ENCODE data around the gene PRKCH. TPM values are rescaled to one million over a fixed set of nuclear protein-coding genes. Genes with fewer than 3 reads are reported as not detected.

The PRKCH gene
- total and polyA plus RNA-seq, 9 of the 15 experiments (the other 6 are each of a cell fraction or from before 2014, with no cell fraction given) = 0.61 to 4.4 (median 4.0) TPM

DNA sequence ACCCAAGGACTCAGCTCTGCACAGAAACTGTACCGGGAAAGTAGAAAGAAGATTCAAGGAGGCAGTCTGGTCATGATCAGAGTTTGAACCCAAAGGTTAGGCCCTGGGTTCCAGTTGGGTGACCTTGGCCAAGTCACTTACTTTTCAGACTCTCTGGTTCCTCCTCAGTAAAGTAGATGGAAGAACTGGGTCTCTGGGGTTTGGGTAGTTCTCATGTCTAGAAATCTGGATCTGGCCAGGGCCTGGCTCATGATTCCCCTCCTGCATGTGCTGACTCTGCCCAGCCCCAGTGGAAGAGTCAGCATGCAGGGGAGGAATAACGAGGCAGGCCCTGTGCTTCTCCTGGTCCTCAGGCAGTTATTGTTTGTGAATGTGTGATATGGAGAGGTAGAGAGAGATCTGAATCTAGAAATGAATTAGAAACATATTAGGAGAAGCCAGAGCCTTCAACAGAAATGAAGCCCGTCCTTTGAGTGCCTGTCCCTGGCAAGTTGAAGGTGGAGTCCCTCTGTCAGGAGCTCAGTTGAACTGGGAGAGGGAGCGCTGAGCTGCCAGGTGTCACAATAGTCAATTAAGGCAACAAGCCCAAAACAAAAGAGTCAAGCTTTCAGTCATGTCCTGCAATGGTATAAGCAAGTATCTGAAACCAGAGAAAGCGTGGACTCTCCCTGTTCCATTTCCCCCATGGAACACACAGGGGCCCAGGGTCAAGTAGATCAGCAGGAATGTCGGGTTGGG lies 242.7 kb downstream of the PRKCH start:
- no TSS peak for BruUV-seq (replicated peaks)
- TF ChIP-seq, protein P1, sequence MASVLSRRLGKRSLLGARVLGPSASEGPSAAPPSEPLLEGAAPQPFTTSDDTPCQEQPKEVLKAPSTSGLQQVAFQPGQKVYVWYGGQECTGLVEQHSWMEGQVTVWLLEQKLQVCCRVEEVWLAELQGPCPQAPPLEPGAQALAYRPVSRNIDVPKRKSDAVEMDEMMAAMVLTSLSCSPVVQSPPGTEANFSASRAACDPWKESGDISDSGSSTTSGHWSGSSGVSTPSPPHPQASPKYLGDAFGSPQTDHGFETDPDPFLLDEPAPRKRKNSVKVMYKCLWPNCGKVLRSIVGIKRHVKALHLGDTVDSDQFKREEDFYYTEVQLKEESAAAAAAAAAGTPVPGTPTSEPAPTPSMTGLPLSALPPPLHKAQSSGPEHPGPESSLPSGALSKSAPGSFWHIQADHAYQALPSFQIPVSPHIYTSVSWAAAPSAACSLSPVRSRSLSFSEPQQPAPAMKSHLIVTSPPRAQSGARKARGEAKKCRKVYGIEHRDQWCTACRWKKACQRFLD (CRISPR knock-in tag; IDR thresholded peaks at IDR 0.05) = peak; percentile 57; the same call in 1 of the 2 replicates
- no peak for TF ChIP-seq MCM7 (IDR thresholded peaks at IDR 0.05)
- 0 out of 2 replicates have a peak, but pooled peaks have one; percentile 28 for TF ChIP-seq ZNF589 (CRISPR knock-in tag; IDR thresholded peaks at IDR 0.05; ENCODE audit: low read depth)
- 0 out of 2 replicates have a peak, but pooled peaks have one; percentile 25 for TF ChIP-seq ZNF175 (CRISPR knock-in tag; IDR thresholded peaks at IDR 0.05; ENCODE audit: low read depth)
- TF ChIP-seq ZFX (CRISPR knock-in tag; IDR thresholded peaks at IDR 0.05) = 0 out of 2 replicates have a peak, but pooled peaks have one; percentile 7
- DNase-seq (ENCODE audit: extremely low read depth in 1 of 4, low spot score in 3 of 4) (no peak), ATAC-seq (no peak), FAIRE-seq (no peak)
- H3K4me3 ChIP-seq = no peak overlapping the region
- H3K27me3 ChIP-seq (ENCODE audit: control insufficient read depth in 2 of 2, insufficient read depth in 2 of 2, low read length in 2 of 2) = no peaks in the 10 kb centered on the region
- no peaks in the 10 kb centered on the region for H4K20me1 ChIP-seq (replicated peaks; ENCODE audit: control insufficient read depth, insufficient read depth, low read length)
- WGBS (ENCODE audit: insufficient coverage, low coverage, missing lambda C conversion rate) = 61% methylated on average over 4 of the region's 6 CpGs
- H3K4me2 ChIP-seq (ENCODE audit: insufficient read depth, low read length) = 0 out of 2 replicates have a peak overlapping the region, but pooled peaks have one; percentile 15
- intact Hi-C loops (cut with micrococcal nuclease) (loop anchor here (5.0 kb wide), 1 partner anchor 133 kb away; the partner anchor contains the start of gene HIF1A), in situ Hi-C loops (cut with MboI) (no loop called here)
- H3K9ac ChIP-seq (ENCODE audit: insufficient read depth in 1 of 2, low read depth in 2 of 2, low read length in 2 of 2) = peak overlapping the region in 1 of 2 experiments; percentile 74; a peak in 1 of 4 replicates
- no peaks in the 10 kb centered on the region for H3K9me3 ChIP-seq (replicated peaks; ENCODE audit: control insufficient read depth, insufficient read depth, low read depth, low read length)
- ChIA-PET POLR2A (interaction anchor here (0.6 to 1.3 kb wide), 3 partner anchors 10 to 72 kb away, joined by 3 read pairs; no protein-coding TSS in a partner anchor), CTCF (ENCODE audit: low intra/inter-chr PET ratio) (no interaction called here)
- peak overlapping the region; percentile 74 for H2AFZ ChIP-seq (ENCODE audit: low read depth, low read length)
- H3K79me2 ChIP-seq (ENCODE audit: control insufficient read depth, insufficient read depth, low read length) = no peaks in the 10 kb centered on the region
- no peaks in the 10 kb centered on the region for H3K9me1 ChIP-seq (ENCODE audit: control insufficient read depth, insufficient read depth, low read length)
- H3K36me3 ChIP-seq (ENCODE audit: control insufficient read depth, insufficient read depth, low read length) = no peaks in the 10 kb centered on the region
- peaks cover 34 to 54% of the 10 kb centered on the region in 2 experiments for H3K4me1 ChIP-seq (replicated peaks in 1 of 2; ENCODE audit: control insufficient read depth in 2 of 2, insufficient read depth in 2 of 2, low read length in 2 of 2)
- peak overlapping the region; percentile 81; the same call in 2 of the 3 replicates for H3K27ac ChIP-seq (ENCODE audit: extremely low read depth, low read depth, low read length)
